Measurements from ENCODE around the gene CCDC187.

CCDC187 gene

DNA sequence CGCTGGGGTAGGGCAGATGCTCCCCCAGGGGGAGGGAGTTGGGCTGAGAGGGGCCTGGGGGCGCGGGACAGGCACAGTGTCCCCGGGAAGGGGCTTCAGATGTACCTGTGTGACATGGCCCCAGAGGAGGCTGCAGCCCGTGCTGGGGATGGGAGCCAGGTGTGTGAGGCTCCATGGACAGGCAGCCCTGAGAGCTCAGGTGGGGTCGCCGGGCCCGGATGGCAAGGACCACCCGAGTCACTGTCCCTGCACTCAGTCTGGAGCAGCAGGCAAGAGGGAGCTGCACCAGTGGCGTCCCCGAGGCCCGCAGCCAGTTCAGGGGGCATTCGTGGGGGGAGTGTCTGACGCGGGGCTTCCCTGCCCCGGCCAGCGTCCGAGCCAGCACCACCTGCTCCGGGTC is 18.9 kb downstream of the CCDC187 start:
- no peak for DNase-seq (ENCODE audit: low read depth in 2 of 2)

DNA sequence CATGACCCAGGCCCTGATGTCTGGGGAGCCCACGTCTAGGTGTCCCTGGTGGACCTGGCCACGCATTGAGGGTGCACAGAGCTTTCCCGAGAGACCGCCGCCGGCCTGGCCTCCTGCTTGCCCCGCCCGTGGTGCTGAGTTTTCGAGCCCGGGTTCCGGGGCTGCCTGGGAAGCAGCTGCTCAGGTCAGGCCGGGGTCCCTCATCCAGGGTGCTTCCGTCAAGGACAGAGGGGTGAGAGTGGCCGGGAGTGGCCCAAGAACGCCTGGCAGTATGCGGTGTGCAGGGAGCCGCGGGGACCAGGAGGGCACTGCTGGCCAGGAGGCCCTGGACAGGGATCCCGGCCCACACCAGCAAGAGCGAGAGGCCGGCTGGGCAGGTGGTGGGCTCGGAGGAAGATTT is 19.6 kb downstream of the CCDC187 start:
- no peak for DNase-seq (ENCODE audit: low read depth in 2 of 2)

DNA sequence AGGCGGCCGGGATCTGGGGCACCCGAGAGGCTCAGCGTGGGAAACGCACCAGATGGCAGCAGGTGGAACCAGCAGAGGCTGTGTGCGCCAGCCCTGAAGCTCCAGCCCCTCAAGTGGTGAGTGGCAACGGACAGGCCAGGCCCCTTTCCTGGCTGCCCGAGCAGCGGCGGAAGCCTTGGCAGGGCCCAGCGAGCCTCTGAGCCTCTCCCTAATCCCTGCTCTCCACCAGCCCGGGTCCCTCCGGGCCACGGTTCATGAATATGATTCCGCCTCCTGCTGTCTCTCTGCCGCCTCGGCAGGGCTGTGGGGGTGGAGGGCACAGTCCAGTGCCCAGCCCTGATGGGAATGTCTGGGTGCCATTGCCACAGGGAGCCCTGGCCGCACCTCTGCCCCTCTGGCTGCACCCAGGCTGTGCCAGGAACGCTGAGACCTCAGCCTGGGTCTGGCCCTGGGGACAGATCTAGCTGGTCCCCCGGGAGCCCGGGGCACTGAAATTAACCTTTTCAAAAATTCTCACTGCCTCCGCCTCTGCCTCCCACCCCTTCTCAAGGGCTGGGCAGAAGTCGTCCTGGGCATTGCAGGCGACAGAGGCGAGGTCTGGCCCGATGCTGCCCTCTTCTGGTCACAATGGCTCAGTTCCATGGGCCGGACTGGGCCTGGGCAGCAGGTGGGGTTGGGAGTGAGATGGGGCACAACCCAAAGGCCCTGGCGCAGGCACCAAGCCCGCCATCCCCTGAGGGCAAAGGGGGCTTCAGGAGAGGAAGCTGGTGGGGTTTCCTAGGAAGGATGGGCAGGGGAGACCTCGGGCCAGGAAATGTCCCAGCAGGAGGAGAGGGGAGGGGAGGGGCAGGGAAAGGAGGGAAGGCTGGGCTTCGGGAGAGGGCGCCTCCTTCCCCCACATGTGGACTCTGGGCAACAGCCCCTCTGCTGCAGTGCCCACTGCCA is 20.3 kb downstream of the CCDC187 start:
- DNase-seq (ENCODE audit: low read depth in 2 of 2): peak; percentile 39 to 63

DNA sequence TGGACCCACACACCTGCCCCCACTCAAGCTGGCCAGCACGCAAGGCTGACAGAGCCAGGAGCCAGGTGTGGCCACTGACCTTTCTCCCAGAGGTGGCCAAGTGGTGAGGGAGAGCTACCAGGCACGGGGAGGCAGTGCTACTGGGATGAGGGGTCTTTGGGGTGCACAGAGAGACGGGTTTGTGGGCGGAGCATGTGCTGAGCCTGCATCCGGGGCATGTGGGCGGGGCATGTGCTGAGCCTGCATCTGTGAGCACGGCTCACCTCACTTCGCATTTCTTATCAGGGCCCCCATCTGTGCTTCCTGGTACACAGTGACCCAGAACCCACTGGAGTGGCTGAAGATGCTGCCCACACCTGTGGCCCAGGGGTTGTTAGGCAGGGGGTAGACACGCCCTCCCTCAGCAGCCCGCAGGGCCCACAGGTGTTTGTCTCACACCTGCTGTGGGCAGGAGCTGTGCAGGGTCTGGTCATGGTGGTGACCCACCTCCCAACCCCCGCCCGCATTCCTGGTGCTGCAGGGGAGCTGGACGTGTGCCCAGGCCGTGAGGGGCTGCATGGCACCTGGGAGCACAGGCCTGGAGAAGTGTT is 21.5 kb downstream of the CCDC187 start:
- DNase-seq (ENCODE audit: low read depth in 2 of 2): no peak

DNA sequence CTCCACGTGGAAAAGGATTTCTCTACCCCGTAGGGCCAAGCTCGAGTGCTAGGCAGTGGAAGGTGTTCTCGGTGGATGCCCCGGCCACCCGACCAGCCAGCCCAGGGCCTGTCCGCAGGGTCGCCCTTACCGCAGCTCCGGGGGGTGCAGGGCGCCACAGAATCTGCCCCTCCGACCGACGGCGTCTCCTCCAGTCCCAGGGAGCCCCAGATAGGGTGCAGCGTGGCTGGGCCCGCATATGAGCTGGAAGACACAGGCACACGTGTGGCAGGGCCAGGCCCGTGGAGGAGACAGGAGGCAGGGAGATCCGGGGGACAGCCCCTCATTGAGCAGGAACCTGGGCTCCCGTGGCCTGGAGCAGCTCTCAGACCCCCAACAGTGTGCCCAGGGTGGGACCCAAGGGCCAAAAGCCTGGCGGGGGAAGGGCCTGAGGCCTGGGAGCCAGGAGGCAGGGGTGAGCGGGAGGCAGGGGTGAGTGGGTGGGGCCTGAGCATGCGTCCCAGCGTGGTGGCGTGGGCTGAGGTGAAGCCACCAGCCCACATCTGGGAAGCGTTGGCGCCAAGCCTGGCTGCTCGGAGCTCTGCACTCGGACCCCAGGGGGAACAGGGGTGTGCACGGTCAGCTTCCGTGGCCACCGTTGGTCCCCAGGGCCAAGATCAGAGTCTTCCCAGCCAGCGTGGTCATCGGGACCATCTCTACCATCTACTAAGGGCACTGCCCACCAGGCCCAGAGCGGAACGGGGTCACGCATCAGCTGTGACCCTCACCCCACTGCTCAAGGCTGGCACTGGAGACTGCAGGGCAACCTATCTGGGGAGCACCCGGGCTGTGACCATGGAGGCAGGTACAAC is 22.2 kb downstream of the CCDC187 start:
- DNase-seq (ENCODE audit: low read depth in 2 of 2): no peak

DNA sequence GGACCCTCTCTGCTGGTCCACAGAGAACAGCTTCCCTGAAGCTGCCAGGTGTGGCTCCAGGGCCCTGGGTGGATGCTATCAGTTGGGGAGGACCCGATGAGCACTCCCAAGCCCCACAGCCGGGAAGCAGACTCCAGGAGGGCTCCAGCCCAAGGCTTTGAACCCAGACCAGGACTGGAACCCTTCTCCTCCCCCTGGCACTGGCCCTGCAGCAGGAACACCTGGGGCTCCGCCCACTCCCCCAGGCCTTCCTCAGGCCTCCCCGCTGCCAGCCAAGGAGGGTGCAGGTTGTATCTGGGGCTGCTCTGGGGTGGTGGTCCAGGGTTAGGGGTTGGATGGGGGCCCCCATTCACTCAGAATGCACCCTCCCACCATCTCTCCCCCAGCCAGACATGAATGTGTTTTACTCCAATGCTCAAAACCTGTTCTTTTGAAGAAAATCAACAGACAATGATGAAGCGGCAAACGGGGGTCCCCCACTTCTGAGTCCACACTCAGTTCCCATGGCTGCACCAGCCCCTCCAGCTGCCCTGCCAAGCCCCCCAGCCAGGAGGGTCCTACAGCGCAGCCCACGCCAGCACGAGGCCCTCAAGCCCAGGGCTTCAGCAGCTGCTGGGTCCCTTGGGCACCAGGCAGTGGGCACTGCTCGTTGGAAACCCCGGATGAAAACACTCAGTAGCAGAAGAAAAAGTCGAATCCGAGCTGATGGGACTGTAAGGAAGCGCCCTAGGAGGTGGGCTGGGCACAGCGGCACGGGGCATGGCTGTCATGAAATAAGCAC is 23.2 kb downstream of the CCDC187 start:
- DNase-seq (ENCODE audit: low read depth in 2 of 2): no peak

DNA sequence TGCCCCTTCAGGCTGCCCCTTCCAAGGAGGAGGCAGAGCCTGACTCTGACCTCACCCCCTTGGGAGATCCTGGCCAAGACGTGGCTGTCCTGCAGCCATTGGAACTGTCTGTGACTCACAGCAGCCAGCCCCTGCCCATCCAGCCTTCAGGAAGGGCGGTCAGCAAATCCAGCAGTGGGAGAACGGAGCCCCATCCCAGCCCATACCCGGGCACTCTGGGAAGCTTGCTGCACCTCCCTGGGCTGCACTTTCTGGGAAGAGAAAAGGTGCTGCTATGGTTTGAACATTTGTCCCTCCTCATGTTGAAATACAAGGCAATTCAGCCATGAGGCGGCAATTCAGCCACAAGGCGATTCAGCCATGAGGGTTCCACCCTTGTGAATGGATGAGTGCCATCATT is 24.4 kb downstream of the CCDC187 start:
- no peak for DNase-seq (ENCODE audit: low read depth in 2 of 2)

DNA sequence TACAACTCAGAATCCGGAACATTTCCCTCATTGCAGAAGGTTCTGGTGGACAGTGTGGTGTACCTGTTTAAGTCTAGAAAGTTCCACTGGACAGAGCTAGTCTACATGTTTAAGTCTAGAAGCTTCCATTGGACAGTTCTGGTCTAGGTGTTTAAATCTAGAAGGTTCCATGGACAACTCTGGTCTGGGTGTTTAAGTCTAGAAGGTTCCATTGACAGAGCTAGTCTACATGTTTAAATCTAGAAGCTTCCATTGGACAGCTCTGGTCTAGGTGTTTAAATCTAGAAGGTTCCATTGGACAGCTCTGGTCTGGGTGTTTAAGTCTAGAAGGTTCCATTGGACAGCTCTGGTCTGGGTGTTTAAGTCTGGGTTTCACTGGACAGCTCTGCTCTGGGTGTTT is 25.0 kb downstream of the CCDC187 start:
- no peak for DNase-seq (ENCODE audit: low read depth in 2 of 2)

DNA sequence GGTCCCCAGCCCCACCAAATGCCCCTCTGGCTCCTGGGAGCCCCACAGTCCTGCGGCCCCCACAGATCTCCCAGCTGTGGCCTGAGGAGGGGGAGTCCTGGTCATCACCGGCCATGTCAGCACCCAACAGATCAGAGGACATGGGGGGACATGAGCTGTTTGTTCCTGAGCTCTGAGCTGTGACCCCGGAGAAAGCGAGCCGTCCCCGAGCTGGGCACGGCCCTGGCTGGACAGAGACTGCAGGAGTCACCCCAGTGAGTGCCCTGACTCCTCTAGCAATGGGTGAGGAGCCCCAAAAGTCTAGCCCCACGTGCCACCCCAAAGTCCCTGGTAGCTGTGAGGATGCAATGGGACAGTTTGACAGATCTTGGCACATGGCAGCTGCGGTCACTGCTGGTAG is 25.7 kb downstream of the CCDC187 start:
- no peak for DNase-seq (ENCODE audit: low read depth in 2 of 2)

DNA sequence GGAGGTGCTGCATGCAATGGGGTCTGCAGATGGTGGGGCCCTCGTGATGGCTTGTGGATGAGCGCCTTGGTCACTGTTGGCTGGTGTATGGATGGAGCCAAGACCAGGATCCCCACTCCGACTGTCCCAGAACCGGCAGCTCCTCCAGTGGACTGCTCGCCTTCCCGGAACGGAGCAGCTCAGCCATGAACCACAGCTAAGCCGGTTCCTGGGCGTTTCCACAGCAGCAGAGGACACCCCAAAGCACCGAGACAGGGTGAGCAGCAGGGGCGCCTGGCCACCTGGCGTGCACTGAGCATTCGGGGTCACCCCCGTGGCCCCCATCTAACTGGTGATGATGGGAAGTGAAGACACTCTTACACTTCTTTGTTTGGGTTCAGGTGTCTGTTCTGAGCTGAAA is 26.1 kb downstream of the CCDC187 start:
- no peak for DNase-seq (ENCODE audit: low read depth in 2 of 2)

DNA sequence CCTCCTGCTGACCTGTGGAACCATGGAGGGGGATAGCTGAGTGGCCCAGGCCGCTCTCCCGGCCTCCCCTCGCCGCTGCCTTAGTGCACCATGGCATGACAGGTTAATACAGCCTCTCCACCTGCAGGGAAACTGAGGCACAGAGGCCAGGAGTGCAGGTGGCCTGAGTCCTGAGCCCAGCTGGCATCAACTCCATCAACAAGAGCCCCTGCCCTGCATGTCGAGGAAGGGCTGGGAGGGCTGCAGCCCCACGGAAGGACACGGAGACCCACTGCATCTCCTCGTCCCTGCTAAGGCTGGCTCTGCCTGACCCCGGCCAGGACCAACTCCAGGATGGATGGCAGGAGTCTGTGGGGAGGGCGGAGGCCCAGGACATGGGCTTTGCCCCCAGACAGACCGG is 27.2 kb downstream of the CCDC187 start:
- no peak for DNase-seq (ENCODE audit: low read depth in 2 of 2)

DNA sequence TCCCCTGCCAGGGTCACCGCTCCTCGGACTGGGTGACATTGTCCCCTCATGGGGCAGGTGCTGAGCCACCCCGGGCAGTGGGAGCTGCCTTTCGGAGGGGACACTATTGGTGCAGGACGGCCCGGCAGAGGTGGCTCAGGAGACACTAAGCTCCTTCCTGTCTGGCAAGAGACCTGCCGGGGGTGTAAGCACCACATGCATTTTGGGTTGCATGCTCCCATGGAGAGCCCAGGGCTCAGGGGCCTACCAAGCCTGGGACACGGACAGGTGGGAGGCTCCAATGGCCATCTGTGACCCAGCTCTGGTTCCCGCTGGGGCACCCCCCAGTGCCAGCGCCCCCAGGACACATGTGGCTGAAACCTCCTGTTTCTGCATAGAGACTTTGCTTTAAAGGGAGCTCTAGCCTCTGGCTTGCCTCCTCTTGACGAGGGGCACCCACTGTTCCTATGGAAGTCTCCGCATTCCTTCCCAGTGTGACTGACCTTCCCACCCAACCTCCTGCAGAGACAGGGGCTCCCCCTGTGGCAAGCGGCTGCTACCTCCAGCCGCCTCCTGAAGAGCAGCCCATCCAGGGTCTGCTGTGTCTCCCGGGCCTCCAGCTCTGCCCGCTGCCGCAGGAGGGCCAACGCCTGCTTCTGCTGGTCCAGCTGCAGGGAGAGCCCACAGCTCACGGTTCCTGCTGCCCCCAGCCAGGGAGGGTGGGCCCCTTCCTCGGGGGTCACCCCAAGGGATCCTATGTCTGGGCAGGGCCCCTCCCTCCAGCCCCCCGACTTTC is 28.1 kb downstream of the CCDC187 start:
- DNase-seq (ENCODE audit: low read depth in 2 of 2): no peak

DNA sequence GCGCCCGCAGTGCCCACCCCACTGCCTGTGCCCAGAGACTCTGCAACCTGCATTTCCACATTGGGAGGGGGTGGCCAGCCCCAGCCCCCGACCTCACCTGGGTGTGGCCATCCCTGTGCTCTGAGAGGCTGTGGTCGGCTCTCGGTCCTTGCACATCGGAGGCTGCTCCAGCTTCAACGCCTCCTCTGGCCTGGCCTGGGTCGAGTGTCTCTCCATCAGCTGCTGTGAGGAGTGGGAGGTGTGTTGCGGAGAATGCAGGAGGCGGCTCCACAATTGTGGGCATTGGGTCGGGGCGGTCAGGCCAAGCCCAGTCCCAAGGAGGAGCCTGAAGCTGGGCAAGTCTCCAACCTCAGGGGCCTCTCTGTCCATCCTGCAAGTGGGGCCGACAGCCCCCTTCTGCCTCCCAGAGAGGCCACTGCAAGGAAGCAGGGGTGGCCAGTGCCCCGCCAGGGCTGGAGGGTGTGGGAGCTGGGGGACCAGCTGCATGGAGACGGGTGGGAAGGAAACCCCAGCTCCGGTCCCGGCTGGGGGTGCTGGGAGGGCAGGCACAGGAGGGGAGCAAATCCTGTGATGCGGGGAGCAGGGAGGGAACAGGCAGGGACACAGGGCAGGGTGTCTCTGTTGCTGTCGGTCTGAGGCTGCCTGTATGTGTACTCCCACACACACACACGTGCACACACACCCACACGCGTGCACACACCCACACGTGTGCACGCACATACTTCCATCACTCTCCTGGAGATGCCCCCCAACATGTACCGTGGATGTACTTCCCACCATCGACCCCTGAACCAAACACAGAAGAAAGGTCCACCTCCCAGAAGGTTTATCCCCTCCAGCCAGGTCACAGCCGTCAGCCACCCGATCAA is 28.9 kb downstream of the CCDC187 start:
- no peak for DNase-seq (ENCODE audit: low read depth in 2 of 2)

DNA sequence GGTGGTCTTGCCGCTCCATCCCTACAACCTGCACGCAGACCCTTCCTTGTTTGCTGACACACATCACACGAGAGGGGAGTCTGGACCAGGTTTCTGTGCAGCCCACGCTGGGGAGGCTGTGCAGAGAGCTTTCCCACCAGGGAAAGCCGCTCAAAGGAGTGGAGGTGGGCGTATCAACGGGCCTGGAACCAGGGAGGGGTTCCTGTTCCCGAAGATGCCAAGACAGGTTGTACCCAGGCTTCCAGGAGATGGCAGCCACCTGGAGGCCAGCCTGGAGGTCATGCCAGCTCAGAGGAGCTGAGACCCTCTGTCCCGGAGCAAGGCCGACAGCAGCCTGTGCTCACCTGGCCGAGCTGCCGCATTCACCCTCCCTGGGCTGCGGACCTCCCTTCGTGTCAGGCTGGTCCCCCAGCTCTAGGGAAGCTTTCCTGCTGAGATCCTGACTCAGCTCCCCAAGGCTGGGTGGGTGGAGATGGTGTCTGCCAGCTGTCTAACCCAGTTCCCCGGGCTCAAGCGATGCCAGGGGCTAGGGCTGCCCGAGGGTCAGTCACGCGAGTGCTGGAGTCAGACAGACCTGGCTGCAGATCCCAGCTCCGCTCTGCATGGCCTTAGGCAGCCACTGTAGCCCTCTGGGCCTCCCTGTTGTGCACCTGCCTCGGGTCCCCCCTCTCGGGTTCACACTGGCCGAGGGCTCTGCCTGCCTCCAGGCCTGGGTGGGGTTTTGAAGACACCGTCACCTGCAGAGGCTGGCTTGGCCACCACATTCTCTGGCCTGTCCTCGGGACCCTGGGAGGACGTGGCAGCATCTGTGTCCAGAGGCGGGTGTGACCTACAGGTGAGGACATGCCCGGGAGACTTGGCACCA is 29.7 kb downstream of the CCDC187 start:
- no peak for DNase-seq (ENCODE audit: low read depth in 2 of 2)

DNA sequence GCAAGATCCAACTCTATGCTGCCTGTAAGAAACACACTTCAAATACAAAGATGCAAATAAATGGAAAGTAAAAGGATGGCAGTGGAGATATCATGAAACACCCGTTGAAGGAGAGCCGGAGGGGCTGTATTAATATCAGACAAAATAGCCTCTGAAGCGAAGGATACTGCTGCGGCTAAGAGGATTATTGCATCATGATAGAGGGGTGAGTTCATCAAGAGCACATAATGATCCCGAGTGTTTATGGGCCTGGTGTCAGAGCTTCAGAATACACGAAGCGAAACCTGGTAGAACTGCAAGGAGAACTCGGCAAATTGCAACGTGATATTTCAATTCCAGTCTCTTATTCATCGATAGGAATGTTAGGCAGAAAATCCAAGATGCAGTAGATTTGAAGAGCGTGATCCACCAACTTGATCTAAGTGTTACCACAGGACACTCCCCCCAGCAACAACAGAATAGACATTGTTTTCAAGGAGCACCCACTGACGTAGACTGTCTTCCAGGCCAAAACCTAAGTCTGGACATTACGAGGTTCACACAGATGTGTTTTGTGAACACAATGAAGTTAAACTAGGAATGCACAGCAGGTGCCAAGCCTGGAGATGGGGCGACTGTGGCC is 30.5 kb downstream of the CCDC187 start:
- DNase-seq (ENCODE audit: low read depth in 2 of 2): no peak

DNA sequence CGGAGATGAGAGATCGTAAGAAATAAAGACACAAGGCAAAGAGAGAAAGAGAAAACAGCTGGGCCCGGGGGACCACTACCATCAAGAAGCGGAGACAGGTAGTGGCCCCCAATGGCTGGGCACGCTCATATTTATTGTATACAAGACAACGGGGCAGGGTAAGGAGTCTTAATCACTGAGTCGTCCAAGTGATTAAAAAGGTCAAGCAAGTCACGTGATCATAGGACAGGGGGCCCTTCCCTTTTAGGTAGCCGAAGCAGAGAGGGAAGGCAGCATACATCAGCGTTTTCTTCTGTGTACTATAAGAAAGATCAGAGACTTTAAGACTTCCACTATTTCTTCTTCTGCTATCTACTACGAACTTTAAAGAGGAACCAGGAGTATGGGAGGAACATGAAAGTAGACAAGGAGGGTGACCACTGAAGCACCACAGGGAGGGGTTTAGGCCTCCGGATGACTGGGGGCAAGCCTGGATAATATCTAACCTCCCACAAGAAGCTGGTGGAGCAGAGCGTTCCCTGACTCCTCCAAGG is 33.7 kb downstream of the CCDC187 start:
- DNase-seq (ENCODE audit: low read depth in 2 of 2): no peak

DNA sequence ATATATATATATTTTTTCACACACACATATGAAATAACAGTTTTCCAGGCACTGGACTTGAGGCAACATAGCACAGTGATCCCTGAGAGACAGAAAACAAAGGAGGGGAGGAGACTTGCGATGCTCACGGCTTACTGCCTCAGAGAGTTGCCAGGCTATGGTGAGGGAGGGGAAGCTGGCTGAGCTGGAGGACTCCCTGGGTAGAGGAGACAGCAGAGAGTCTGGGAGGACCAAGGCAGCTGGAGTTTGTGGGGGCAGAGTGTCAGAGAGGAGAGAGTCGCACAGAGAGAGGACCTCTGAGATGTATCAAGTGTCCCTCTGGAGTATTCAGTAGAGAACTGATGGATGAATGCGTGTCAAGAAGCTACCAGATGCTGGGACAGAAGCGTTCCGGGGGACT is 35.2 kb downstream of the CCDC187 start:
- no peak for DNase-seq (ENCODE audit: low read depth in 2 of 2)

DNA sequence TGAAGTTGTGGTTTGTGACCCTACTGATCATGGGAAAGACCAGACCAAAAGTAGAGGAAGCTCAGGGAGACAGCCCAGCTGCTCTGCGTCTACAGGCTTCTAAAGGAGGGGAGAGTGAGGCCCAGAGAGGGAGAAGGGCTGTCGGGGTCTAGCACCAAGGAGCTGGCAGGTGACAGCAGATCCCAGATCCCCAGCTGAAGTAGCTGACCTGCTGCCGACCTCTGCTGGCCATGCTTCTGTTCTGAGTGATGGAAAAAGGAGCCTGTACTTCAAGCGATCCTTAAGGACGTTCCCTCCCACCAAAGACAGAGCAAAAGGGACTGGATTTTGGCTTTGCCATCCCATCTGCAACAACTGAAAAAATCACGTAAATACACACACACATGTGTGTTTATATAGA is 35.6 kb downstream of the CCDC187 start:
- DNase-seq (ENCODE audit: low read depth in 2 of 2): no peak

All from stimulated activated CD4-positive, alpha-beta T cell treated with anti-CD3 and anti-CD28 coated beads, Interleukin-15, amount 100 ng/mL, for 48 hours (primary cell).